MM.1S (cell line): ENCODE measurements around the gene EFNA5.

ENCODE experiments used
- CTCF ChIP-seq: fragments of 300-600 bp; sonication (generic); IDR thresholded peaks from 2 replicates; pipeline ENCODE4 v1.5.1; 2016; ENCODE audit warnings: antibody characterized with exemption, low read length, mixed read lengths
- EZH2phosphoT487 ChIP-seq: fragments of 300-600 bp; sonication (generic); IDR thresholded peaks from 2 replicates; pipeline ENCODE4 v1.6.1; 2018; ENCODE audit warnings: antibody characterized with exemption, low read length

- TF ChIP-seq CTCF (no peak), EZH2phosphoT487 (no peak)
These were observed at the start of gene EFNA5 for GRCh38 chr5:107670932-107671741.
